ENCODE data around the gene ZFHX3. TPM values are rescaled to one million over a fixed set of nuclear protein-coding genes. Genes with fewer than 3 reads are reported as not detected.

The ZFHX3 gene
- total RNA-seq, 2 donors from 2014 or later = 0.79 to 2.2 TPM

DNA sequence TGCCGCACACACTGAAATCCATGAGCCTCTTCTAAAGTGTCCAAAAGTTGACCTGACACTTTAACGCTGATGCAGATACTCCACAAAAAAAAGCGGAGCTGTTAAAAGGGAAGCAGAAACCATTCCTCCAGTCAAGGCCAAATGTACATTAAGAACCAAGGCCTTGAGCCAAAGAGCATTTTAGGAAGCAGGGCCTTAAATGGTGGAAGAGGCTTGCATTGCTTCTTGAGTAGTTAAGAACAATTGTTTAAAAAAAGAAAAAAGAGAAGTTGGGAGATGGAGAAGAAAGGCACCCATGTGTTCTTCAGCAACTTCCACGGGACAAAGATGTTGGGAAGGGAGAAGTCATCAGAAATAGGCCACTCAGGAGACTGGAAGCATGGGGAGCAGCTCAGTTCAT lies 6.3 kb downstream of the ZFHX3 start:
- Histone ChIP-seq H3K27ac (ENCODE audit: low read depth, low read length) (no peak overlapping the region), H3K9me3 (ENCODE audit: control insufficient read depth, low read length) (no peaks in the 10 kb centered on the region), H3K4me3 (ENCODE audit: low read length) (no peak overlapping the region), H3K9ac (ENCODE audit: extremely low read depth, low read length, poor library complexity, severe bottlenecking) (no peak overlapping the region), H3K4me1 (ENCODE audit: control insufficient read depth, insufficient read depth, low read length) (peaks cover 13% of the 10 kb centered on the region), H3K36me3 (ENCODE audit: control insufficient read depth, insufficient read depth, low read length) (no peaks in the 10 kb centered on the region), H3K27me3 (ENCODE audit: control insufficient read depth, insufficient read depth, low read length, poor library complexity, severe bottlenecking) (peaks cover 92% of the 10 kb centered on the region)
- TF ChIP-seq, protein P1, sequence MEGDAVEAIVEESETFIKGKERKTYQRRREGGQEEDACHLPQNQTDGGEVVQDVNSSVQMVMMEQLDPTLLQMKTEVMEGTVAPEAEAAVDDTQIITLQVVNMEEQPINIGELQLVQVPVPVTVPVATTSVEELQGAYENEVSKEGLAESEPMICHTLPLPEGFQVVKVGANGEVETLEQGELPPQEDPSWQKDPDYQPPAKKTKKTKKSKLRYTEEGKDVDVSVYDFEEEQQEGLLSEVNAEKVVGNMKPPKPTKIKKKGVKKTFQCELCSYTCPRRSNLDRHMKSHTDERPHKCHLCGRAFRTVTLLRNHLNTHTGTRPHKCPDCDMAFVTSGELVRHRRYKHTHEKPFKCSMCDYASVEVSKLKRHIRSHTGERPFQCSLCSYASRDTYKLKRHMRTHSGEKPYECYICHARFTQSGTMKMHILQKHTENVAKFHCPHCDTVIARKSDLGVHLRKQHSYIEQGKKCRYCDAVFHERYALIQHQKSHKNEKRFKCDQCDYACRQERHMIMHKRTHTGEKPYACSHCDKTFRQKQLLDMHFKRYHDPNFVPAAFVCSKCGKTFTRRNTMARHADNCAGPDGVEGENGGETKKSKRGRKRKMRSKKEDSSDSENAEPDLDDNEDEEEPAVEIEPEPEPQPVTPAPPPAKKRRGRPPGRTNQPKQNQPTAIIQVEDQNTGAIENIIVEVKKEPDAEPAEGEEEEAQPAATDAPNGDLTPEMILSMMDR (conservative IDR thresholded peaks at IDR 0.05) = no peak
- no peak for DNase-seq
- WGBS, 2 experiments (ENCODE audit: insufficient coverage in 1 of 2, insufficient read length in 1 of 2) = 84 to 94% methylated on average over 4 of the region's 4 CpGs
- H3K36me3 Mint-ChIP-seq (ENCODE audit: low read depth) = no peaks in the 10 kb centered on the region
- peaks cover 31% of the 10 kb centered on the region for H3K4me1 Mint-ChIP-seq
- H3K27me3 Mint-ChIP-seq (ENCODE audit: insufficient read depth) = peaks cover 95% of the 10 kb centered on the region
- H3K27ac Mint-ChIP-seq = no peak overlapping the region
- no peaks in the 10 kb centered on the region for H3K9me3 Mint-ChIP-seq
- H3K4me3 Mint-ChIP-seq = no peak overlapping the region

GRCh38 chr16:73040735-73041402 lies 7.1 kb downstream of the ZFHX3 start:
- Mint-ChIP-seq H3K4me1 (peaks cover 29% of the 10 kb centered on the region), H3K27me3 (ENCODE audit: insufficient read depth) (peaks cover 95% of the 10 kb centered on the region), H3K27ac (no peak overlapping the region), H3K4me3 (no peak overlapping the region), H3K9me3 (no peaks in the 10 kb centered on the region), H3K36me3 (ENCODE audit: low read depth) (no peaks in the 10 kb centered on the region)
- Histone ChIP-seq H3K27me3 (ENCODE audit: control insufficient read depth, insufficient read depth, low read length, poor library complexity, severe bottlenecking) (peaks cover 92% of the 10 kb centered on the region), H3K4me1 (ENCODE audit: control insufficient read depth, insufficient read depth, low read length) (peaks cover 8% of the 10 kb centered on the region), H3K27ac (ENCODE audit: low read depth, low read length) (no peak overlapping the region), H3K9me3 (ENCODE audit: control insufficient read depth, low read length) (no peaks in the 10 kb centered on the region), H3K36me3 (ENCODE audit: control insufficient read depth, insufficient read depth, low read length) (no peaks in the 10 kb centered on the region), H3K4me3 (ENCODE audit: low read length) (no peak overlapping the region), H3K9ac (ENCODE audit: extremely low read depth, low read length, poor library complexity, severe bottlenecking) (no peak overlapping the region)
- TF ChIP-seq, protein P1 (conservative IDR thresholded peaks at IDR 0.05) = no peak
- WGBS, 2 experiments (ENCODE audit: insufficient coverage in 1 of 2, insufficient read length in 1 of 2) = 81 to 91% methylated on average over 4 to 6 of the region's 6 CpGs
- no peak for DNase-seq

DNA sequence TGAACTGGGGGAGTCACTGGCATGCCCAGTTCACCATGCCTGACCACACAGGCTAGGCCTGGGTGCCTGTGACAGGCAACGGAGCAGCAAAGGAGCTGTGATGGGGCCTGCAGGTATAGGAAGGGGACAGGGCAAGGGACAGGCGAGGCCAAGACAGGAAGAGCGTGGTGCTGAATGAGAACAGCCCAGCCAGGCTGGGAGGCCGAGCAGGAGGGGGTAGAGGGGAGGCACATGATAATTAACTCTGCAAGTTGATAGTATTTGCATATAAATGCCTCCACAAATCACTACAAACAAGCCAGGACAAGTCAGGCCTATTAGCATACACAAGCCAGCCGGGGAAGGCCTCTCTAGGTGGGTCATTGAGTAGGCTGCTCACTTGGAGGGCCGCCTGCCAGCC lies 7.8 kb downstream of the ZFHX3 start:
- Histone ChIP-seq H3K36me3 (ENCODE audit: control insufficient read depth, insufficient read depth, low read length) (no peaks in the 10 kb centered on the region), H3K9me3 (ENCODE audit: control insufficient read depth, low read length) (no peaks in the 10 kb centered on the region), H3K27ac (ENCODE audit: low read depth, low read length) (no peak overlapping the region), H3K27me3 (ENCODE audit: control insufficient read depth, insufficient read depth, low read length, poor library complexity, severe bottlenecking) (peaks cover 92% of the 10 kb centered on the region), H3K4me1 (ENCODE audit: control insufficient read depth, insufficient read depth, low read length) (peaks cover 6% of the 10 kb centered on the region), H3K4me3 (ENCODE audit: low read length) (no peak overlapping the region), H3K9ac (ENCODE audit: extremely low read depth, low read length, poor library complexity, severe bottlenecking) (no peak overlapping the region)
- WGBS, 2 experiments (ENCODE audit: insufficient coverage in 1 of 2, insufficient read length in 1 of 2) = 40 to 68% methylated on average over 1 to 6 of the region's 6 CpGs
- peak; percentile 83 for DNase-seq
- H3K27me3 Mint-ChIP-seq (ENCODE audit: insufficient read depth) = peaks cover 96% of the 10 kb centered on the region
- TF ChIP-seq, protein P1 (conservative IDR thresholded peaks at IDR 0.05) = no peak
- H3K9me3 Mint-ChIP-seq = no peaks in the 10 kb centered on the region
- H3K4me3 Mint-ChIP-seq = no peak overlapping the region
- H3K27ac Mint-ChIP-seq = no peak overlapping the region
- peaks cover 27% of the 10 kb centered on the region for H3K4me1 Mint-ChIP-seq
- no peaks in the 10 kb centered on the region for H3K36me3 Mint-ChIP-seq (ENCODE audit: low read depth)
